Measurements from ENCODE around the gene NKD1.

- TF ChIP-seq CTCF (IDR thresholded peaks at IDR 0.05) (no peak), POLR2AphosphoS5 (IDR thresholded peaks at IDR 0.05) (no peak)
These were observed 20.1 kb downstream of the NKD1 start for GRCh38 chr16:50568187-50568815.

All from stomach (tissue), 4 donors.